Measurements from ENCODE around the gene LIMK2. TPM values are rescaled to one million over a fixed set of nuclear protein-coding genes. Genes with fewer than 3 reads are reported as not detected.

Gene LIMK2
- 40.3 and 41.1 TPM in 2 replicates for total RNA-seq (2011; cell fraction: chromatin; rRNA removed; ENCODE audit: low replicate concordance)
- total RNA-seq (2011; cell fraction: nucleolus; rRNA removed): 17.3 and 19.1 TPM in 2 replicates
- total RNA-seq (2011; cell fraction: nucleoplasm; rRNA removed): 26.4 and 30.2 TPM in 2 replicates
- 11.1 and 14.5 TPM in 2 replicates for total RNA-seq (2014; rRNA removed)
- 8.0 and 8.5 TPM in 2 replicates for total RNA-seq (2014; rRNA removed; fragmentation: Illumina TruSeq; extraction: Trizol)
- total RNA-seq (2015; rRNA removed; fragmentation: Illumina TruSeq; extraction: Trizol): 7.9 and 8.9 TPM in 2 replicates
- total RNA-seq (2021): 14.2 TPM in 2 replicates
- 4.3 and 6.6 TPM in 2 replicates for polyA plus RNA-seq (2011; rRNA removed)
- 5.3 and 5.8 TPM in 2 replicates for polyA plus RNA-seq (2011; cell fraction: cytosol; rRNA removed)
- 12.7 and 15.5 TPM in 2 replicates for polyA plus RNA-seq (2011; cell fraction: nucleus; rRNA removed)
- 8.8 and 9.2 TPM in 2 replicates for polyA plus RNA-seq (2012)
- 12.0 and 12.3 TPM in 2 replicates for polyA plus RNA-seq (2014; fragmentation: Illumina TruSeq; extraction: Trizol)
- 1 to 10 TPM; 1.1 to 1.3 TPM for polyA plus RNA-seq (2014; fragmentation: Nextera tagmentation; extraction: Ambion mirVana)
- polyA plus RNA-seq (2014; rRNA removed): 5.9 and 9.0 TPM in 2 replicates
- 7.1 and 8.2 TPM in 2 replicates for polyA minus RNA-seq (2011; rRNA and poly(A)+ RNA removed)
- 3.5 and 3.9 TPM in 2 replicates for polyA minus RNA-seq (2011; cell fraction: cytosol; rRNA and poly(A)+ RNA removed)
- polyA minus RNA-seq (2011; cell fraction: nucleus; rRNA and poly(A)+ RNA removed): 7.9 and 14.3 TPM in 2 replicates
- percentile 59 among the genes with signal in this experiment for Bru-seq, nascent RNA
- percentile 65 among the genes with signal in this experiment for BruChase-seq, experiment 1, labeled RNA remaining after a 2-hour chase
- BruChase-seq, experiment 2, labeled RNA remaining after a 6-hour chase: percentile 67 among the genes with signal in this experiment
- long read RNA-seq, experiment 1, transcript LIMK2-201 (16 exons, 3,670 nt): major isoform, 7 of 38 reads
- long read RNA-seq, experiment 1, partial matches to known transcripts: 17 of 38 reads
- long read RNA-seq, experiment 1, other reads (novel, unspliced or antisense): 13 of 38 reads
- long read RNA-seq, experiment 2, partial matches to known transcripts: 3 of 11 reads
- long read RNA-seq, experiment 2, other reads (novel, unspliced or antisense): 5 of 11 reads
- long read RNA-seq, experiment 3, partial matches to known transcripts: 1 of 4 reads
- long read RNA-seq, experiment 3, other reads (novel, unspliced or antisense): 2 of 4 reads

DNA sequence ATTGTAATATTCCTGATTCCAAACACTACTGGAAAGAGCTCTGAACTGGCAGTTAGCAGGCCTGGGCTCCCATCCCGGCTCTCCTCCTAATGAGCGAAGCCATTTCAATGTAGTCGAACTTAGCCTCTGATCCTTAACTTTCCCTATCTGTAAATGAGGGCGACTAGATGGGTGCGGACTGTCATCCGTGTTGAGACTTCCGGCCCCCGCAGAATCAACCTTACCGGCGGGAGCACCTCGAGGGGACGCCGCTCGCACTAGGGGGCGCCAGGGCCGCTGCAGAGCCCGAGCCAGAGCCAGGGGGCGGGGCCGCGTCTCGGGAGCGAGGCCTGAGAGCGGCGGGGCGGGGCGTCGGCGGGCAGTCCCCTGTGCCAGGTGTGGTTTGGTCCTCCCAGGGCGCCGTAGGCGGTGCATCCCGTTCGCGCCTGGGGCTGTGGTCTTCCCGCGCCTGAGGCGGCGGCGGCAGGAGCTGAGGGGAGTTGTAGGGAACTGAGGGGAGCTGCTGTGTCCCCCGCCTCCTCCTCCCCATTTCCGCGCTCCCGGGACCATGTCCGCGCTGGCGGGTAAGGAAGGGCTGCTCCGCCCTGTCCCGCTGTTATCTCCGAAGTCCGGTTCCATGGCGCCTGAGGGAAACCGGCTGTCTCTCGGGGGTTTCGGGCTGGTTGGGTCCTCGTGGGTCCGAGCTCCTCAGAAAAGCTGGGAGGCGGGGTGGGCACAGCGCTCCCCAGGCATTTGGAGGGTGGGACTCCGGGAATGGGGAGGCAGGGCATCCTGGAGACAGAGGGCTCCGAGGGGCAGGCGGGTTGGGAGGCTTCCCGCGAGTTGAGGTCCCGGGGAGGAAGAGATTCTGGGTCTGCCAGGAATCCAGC is at the start of gene LIMK2:
LIMK2 (plus strand) TSS at position 437 of the 869 bp plus-strand sequence; CDS start at position 548, 111 bp downstream.
- under 1% methylated on average over 49 of the region's 64 CpGs for WGBS (ENCODE audit: insufficient coverage, low coverage, missing lambda C conversion rate)
- peak; percentile 99 for ATAC-seq
- intact Hi-C loops (cut with micrococcal nuclease): loop anchor here (2.0 kb wide), 1 partner anchor 17 kb away; no protein-coding TSS in a partner anchor
- TF ChIP-seq FOXJ2 (tag; IDR thresholded peaks at IDR 0.05) (no peak), CHD4 (IDR thresholded peaks at IDR 0.05; ENCODE audit: insufficient read depth, insufficient replicate concordance, low read depth, low read length, poor library complexity, severe bottlenecking) (no peak), DACH1 (IDR thresholded peaks at IDR 0.05; ENCODE audit: partially characterized antibody) (no peak), ZKSCAN8 (CRISPR knock-in tag; IDR thresholded peaks at IDR 0.05) (no peak), SMAD4 (CRISPR knock-in tag; conservative IDR thresholded peaks at IDR 0.05) (0 out of 2 replicates have a peak, but pooled peaks have one; percentile 26), RFX7 (CRISPR knock-in tag; IDR thresholded peaks at IDR 0.05) (no peak)
- TF ChIP-seq, protein P1, sequence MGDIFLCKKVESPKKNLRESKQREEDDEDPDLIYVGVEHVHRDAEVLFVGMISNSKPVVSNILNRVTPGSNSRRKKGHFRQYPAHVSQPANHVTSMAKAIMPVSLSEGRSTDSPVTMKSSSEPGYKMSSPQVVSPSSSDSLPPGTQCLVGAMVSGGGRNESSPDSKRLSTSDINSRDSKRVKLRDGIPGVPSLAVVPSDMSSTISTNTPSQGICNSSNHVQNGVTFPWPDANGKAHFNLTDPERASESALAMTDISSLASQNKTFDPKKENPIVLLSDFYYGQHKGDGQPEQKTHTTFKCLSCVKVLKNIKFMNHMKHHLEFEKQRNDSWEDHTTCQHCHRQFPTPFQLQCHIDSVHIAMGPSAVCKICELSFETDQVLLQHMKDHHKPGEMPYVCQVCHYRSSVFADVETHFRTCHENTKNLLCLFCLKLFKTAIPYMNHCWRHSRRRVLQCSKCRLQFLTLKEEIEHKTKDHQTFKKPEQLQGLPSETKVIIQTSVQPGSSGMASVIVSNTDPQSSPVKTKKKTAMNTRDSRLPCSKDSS (IDR thresholded peaks at IDR 0.05; ENCODE audit: low read depth, partially characterized antibody): no peak

More for the DNA sequence above, at the start of gene LIMK2:
- H3K4me1 ChIP-seq (replicated peaks in 1 of 2; ENCODE audit: control insufficient read depth in 2 of 2, insufficient read depth in 2 of 2, low read length in 2 of 2): peaks cover 5 to 17% of the 10 kb centered on the region in 2 experiments; a peak in 4 of 5 replicates
- peaks cover 13% of the 10 kb centered on the region for H3K79me2 ChIP-seq (ENCODE audit: control insufficient read depth, insufficient read depth, low read length)
- peak; percentile 60 for FAIRE-seq
- H3K36me3 ChIP-seq (ENCODE audit: control insufficient read depth, insufficient read depth, low read length): peaks cover 3% of the 10 kb centered on the region; the same call in 1 of the 3 replicates
- peak within 1 kb of the TSS; percentile 62 for H3K27ac ChIP-seq (ENCODE audit: extremely low read depth, low read depth, low read length)
- H3K4me3 ChIP-seq: peak within 1 kb of the TSS; percentile 85
- peak; percentile 92 to 95 (median 93) for DNase-seq (ENCODE audit: extremely low read depth in 1 of 4, low spot score in 3 of 4)
- ChIA-PET CTCF (ENCODE audit: low intra/inter-chr PET ratio) (interaction anchor here (2.5 kb wide), 1 partner anchor 19 kb away, joined by 12 read pairs; no protein-coding TSS in a partner anchor), POLR2A (interaction anchor here (0.6 to 1.3 kb wide), 5 partner anchors 9 to 268 kb away, joined by 3 to 4 read pairs (median 3); no protein-coding TSS in a partner anchor)
- in situ Hi-C loops (cut with MboI): no loop called here
- peak within 1 kb of the TSS; percentile 99 for H2AFZ ChIP-seq (ENCODE audit: low read depth, low read length)
- no peaks in the 10 kb centered on the region for H3K27me3 ChIP-seq (ENCODE audit: control insufficient read depth in 2 of 2, insufficient read depth in 2 of 2, low read length in 2 of 2)
- H3K9me1 ChIP-seq (ENCODE audit: control insufficient read depth, insufficient read depth, low read length): no peaks in the 10 kb centered on the region
- no peaks in the 10 kb centered on the region for H4K20me1 ChIP-seq (replicated peaks; ENCODE audit: control insufficient read depth, insufficient read depth, low read length)
- peak within 1 kb of the TSS; percentile 86 for H3K4me2 ChIP-seq (ENCODE audit: insufficient read depth, low read length)
- no TSS peak for BruUV-seq (replicated peaks)
- H3K9ac ChIP-seq (ENCODE audit: insufficient read depth in 1 of 2, low read depth in 2 of 2, low read length in 2 of 2): peak within 1 kb of the TSS; percentile 75 to 95
- no peaks in the 10 kb centered on the region for H3K9me3 ChIP-seq (replicated peaks; ENCODE audit: control insufficient read depth, insufficient read depth, low read depth, low read length)

Data from K562 (cell line).